OCI-LY7 (cell line): ENCODE data around the gene CMTM3. TPM values are rescaled to one million over a fixed set of nuclear protein-coding genes. Genes with fewer than 3 reads are reported as not detected.

Source experiments
- BruUV-seq: library from RNA; stranded (reverse); fragments of 400-500 nt; replicated peaks from 2 replicates; lab custom pipeline; 2021; lab: Mats Ljungman, UMichigan
- CTCF ChIA-PET: fragments of 300-600 bp; sonication (Branson Sonifier 250); formaldehyde crosslinking; loops from one replicate; lab custom pipeline; 2022; ENCODE audit warnings: antibody characterized with exemption; ENCODE audit not compliant: unreplicated experiment; lab: Charles Lee
- POLR2A ChIA-PET: fragments of 300-600 bp; sonication (Branson Sonifier 250); formaldehyde crosslinking; loops from one replicate; lab custom pipeline; 2022; ENCODE audit warnings: antibody characterized with exemption; lab: Charles Lee
- DNase-seq: peaks from one replicate; pipeline ENCODE4 v3.0.0-alpha.2; 2015; ENCODE audit warnings: low spot score
- H2AFZ ChIP-seq: fragments of 200-600 bp; sonication (generic), shearing (Covaris generic); 2 replicates; pipeline ENCODE4 v1.6.1; 2014; ENCODE audit warnings: mild to moderate bottlenecking, antibody characterized with exemption, low read length, moderate library complexity
- H3K27ac ChIP-seq: fragments of 200-600 bp; sonication (generic); 2 replicates; pipeline ENCODE4 v1.5.1; 2014; ENCODE audit warnings: mixed run types, low read depth, mild to moderate bottlenecking, moderate library complexity, low read length, inconsistent platforms; ENCODE audit not compliant: poor library complexity, severe bottlenecking
- H3K36me3 ChIP-seq: fragments of 200-600 bp; sonication (generic); 2 replicates; pipeline ENCODE4 v1.6.1; 2014; ENCODE audit warnings: mild to moderate bottlenecking, antibody characterized with exemption, low read length, moderate library complexity, mixed read lengths; ENCODE audit not compliant: insufficient read depth
- H3K4me1 ChIP-seq: fragments of 200-600 bp; sonication (generic); 2 replicates; pipeline ENCODE4 v1.5.1; 2014; ENCODE audit warnings: mild to moderate bottlenecking, low read length; ENCODE audit not compliant: insufficient read depth, poor library complexity, severe bottlenecking
- H3K4me2 ChIP-seq: fragments of 200-600 bp; sonication (generic); 2 replicates; pipeline ENCODE4 v1.6.1; 2014; ENCODE audit warnings: mild to moderate bottlenecking, low read length
- H3K4me3 ChIP-seq: fragments of 200-600 bp; sonication (generic); 2 replicates; pipeline ENCODE4 v1.5.1; 2014; ENCODE audit warnings: mild to moderate bottlenecking, low read depth, low read length; ENCODE audit not compliant: poor library complexity, severe bottlenecking
- H3K79me2 ChIP-seq: fragments of 200-600 bp; sonication (generic); 2 replicates; pipeline ENCODE4 v1.6.1; 2016; ENCODE audit warnings: low read depth, mild to moderate bottlenecking, low read length, moderate library complexity, mixed read lengths; ENCODE audit not compliant: insufficient read depth
- H3K9me2 ChIP-seq: fragments of 200-600 bp; sonication (generic); 2 replicates; pipeline ENCODE4 v1.6.1; 2016; ENCODE audit warnings: mild to moderate bottlenecking, low read length, mixed read lengths; ENCODE audit not compliant: insufficient read depth
- H3K9me3 ChIP-seq: fragments of 200-600 bp; sonication (generic); 2 replicates; pipeline ENCODE4 v1.6.1; 2014; ENCODE audit warnings: mild to moderate bottlenecking, mixed run types, low read length, mixed read lengths
- H4K20me1 ChIP-seq: fragments of 200-600 bp; sonication (generic); 2 replicates; pipeline ENCODE4 v1.6.1; 2014; ENCODE audit warnings: mild to moderate bottlenecking, antibody characterized with exemption, low read length, moderate library complexity, mixed read lengths; ENCODE audit not compliant: insufficient read depth
- EZH2phosphoT487 ChIP-seq: fragments of 200-600 bp; sonication (generic); IDR thresholded peaks from 2 replicates; pipeline ENCODE4 v1.6.1; 2018; ENCODE audit warnings: low read depth, borderline replicate concordance, mild to moderate bottlenecking, mixed run types, antibody characterized with exemption, low read length, moderate library complexity, mixed read lengths
- intact Hi-C: fragments of 100-400 bp; cut with micrococcal nuclease; formaldehyde crosslinking; loops from one replicate; pipeline ENCODE4 v1.10.0; 2022; ENCODE audit not compliant: unreplicated experiment
- total RNA-seq, 2 experiments: library from RNA; depleted of rRNA in 1 of 2; stranded (reverse); fragments of >200 nt in 1 of 2; shearing (Covaris generic) in 1 of 2; gene quantifications; 2 replicates each; pipeline ENCODE4 v1.2.3, GENCODE V29; 2014 to 2022
- TF ChIP-seq, protein P1 (sequence below): fragments of 200-600 bp; sonication (generic); conservative IDR thresholded peaks from 2 replicates; pipeline ENCODE4 v1.5.1; 2014; ENCODE audit warnings: mild to moderate bottlenecking, antibody characterized with exemption, low read length, moderate library complexity, mixed read lengths

Gene CMTM3
- total RNA-seq, 2 experiments from 2014 or later = 5.0 to 30.4 TPM

DNA sequence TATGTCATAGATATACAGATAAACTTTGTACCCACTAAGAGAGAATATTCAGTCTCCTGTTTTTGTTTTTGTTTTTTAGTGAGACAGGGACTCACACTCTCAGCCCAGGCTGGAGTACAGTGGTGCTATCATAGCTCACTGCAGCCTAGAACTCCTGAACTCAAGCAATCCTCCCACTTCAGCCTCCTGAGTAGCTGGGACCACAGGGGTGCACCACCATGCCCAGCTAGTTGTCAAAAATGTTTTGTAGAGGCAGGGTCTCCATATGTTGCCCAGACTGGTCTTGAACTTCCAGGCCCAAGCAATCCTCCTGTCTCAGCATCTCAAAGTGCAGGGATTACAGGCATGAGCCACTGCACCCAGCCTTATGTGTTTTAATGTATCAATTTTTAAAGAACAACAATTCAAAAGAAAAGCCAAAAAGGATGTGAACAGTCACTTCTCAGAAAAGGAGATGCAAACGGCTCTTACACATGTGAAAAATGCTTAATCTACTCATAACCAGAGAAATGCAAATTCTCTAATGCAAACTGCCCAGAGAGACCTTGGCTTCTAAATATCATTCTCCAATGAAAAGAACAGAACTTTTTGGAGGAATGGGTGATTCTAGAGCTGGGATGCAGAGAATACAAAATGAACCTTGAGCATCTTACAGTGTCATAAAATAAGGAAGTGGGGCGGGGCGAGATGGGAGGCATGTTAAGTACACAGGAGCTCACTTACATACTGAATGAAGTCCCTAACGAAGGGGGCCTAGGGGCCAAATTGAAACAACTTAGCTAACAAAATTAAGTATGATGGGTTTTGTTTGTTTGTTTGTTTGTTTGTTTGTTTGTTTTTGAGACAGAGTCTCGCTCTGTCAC, 7.3 kb upstream of the CMTM3 start:
- intact Hi-C loops = no loop called here
- no TSS peak for BruUV-seq

DNA sequence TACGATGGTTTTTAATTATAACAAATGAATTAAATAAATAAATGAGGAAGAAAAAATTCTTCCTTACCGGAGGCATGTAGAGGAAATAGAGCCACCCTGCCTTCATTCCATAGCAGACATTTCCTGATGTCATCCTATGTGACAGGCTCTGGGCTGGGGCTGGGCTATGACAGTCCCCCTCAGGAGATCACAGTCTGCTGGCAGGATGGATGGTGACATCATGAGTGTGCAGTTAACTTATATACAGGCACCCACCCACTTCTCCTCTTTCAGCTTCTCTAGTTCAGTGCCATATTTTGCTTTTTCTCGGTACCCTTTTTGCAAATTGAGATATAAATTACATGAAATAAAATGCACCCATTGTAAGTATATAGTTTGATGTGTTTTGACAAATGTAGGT, 6.4 kb upstream of the CMTM3 start:
- Histone ChIP-seq H2AFZ (no peak overlapping the region), H3K27ac (no peak overlapping the region), H3K36me3 (no peaks in the 10 kb centered on the region), H4K20me1 (no peaks in the 10 kb centered on the region), H3K79me2 (no peaks in the 10 kb centered on the region), H3K4me1 (peaks cover 8% of the 10 kb centered on the region), H3K9me2 (no peaks in the 10 kb centered on the region), H3K9me3 (peaks cover 15% of the 10 kb centered on the region; the same call in 1 of the 2 replicates), H3K4me3 (no peak overlapping the region), H3K4me2 (no peak overlapping the region)
- no TSS peak for BruUV-seq
- CTCF ChIA-PET = no interaction called here
- POLR2A ChIA-PET = interaction anchor here (0.7 to 0.9 kb wide), 2 partner anchors 8 to 121 kb away, joined by 3 read pairs; no protein-coding TSS in a partner anchor
- intact Hi-C loops = no loop called here
- TF ChIP-seq, protein P1, sequence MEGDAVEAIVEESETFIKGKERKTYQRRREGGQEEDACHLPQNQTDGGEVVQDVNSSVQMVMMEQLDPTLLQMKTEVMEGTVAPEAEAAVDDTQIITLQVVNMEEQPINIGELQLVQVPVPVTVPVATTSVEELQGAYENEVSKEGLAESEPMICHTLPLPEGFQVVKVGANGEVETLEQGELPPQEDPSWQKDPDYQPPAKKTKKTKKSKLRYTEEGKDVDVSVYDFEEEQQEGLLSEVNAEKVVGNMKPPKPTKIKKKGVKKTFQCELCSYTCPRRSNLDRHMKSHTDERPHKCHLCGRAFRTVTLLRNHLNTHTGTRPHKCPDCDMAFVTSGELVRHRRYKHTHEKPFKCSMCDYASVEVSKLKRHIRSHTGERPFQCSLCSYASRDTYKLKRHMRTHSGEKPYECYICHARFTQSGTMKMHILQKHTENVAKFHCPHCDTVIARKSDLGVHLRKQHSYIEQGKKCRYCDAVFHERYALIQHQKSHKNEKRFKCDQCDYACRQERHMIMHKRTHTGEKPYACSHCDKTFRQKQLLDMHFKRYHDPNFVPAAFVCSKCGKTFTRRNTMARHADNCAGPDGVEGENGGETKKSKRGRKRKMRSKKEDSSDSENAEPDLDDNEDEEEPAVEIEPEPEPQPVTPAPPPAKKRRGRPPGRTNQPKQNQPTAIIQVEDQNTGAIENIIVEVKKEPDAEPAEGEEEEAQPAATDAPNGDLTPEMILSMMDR = no peak
- TF ChIP-seq EZH2phosphoT487 = no peak
- DNase-seq = no peak

More for the DNA sequence above, 7.3 kb upstream of the CMTM3 start:
- Histone ChIP-seq H3K4me3 (no peak overlapping the region), H2AFZ (no peak overlapping the region), H3K27ac (no peak overlapping the region), H3K9me2 (no peaks in the 10 kb centered on the region), H3K36me3 (no peaks in the 10 kb centered on the region), H3K9me3 (peaks cover 15% of the 10 kb centered on the region; the same call in 1 of the 2 replicates), H3K79me2 (no peaks in the 10 kb centered on the region), H4K20me1 (no peaks in the 10 kb centered on the region), H3K4me1 (peaks cover 7% of the 10 kb centered on the region), H3K4me2 (no peak overlapping the region)
- no peak for DNase-seq
- CTCF ChIA-PET = no interaction called here
- POLR2A ChIA-PET = interaction anchor here (0.6 kb wide), 1 partner anchor 72 kb away, joined by 3 read pairs; no protein-coding TSS in a partner anchor
- TF ChIP-seq, protein P1 = no peak
- TF ChIP-seq EZH2phosphoT487 = no peak

DNA sequence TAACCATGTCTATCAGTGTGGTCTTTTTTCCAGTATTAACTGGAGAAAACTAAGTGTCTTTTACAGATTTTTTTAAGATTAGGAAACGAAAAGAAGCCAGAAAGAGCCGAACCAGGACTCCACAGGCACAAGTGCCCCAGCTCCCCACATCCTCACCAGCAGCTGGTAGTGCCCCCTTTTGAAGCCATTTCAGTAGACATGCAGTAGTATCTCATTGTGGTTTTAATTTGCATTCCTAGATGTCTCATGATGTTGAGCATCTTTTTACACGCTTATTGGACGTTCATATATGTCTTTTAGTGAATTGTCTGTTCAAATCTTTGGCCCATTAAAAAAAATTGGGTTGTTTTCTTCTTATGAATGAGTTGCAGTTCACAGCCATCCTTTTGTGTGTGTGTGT, 4.8 kb upstream of the CMTM3 start:
- no peaks in the 10 kb centered on the region for H3K9me2 ChIP-seq
- TF ChIP-seq EZH2phosphoT487 = no peak
- TF ChIP-seq, protein P1 = no peak
- no peak overlapping the region for H3K27ac ChIP-seq
- H3K4me2 ChIP-seq = no peak overlapping the region
- H2AFZ ChIP-seq = no peak overlapping the region
- no peaks in the 10 kb centered on the region for H4K20me1 ChIP-seq
- intact Hi-C loops = loop anchor here (5.0 kb wide), 1 partner anchor 47 kb away; the partner anchor contains the start of genes CKLF and TK2
- H3K79me2 ChIP-seq = no peaks in the 10 kb centered on the region
- H3K4me1 ChIP-seq = peaks cover 19% of the 10 kb centered on the region
- no peak for DNase-seq
- CTCF ChIA-PET = no interaction called here
- POLR2A ChIA-PET = no interaction called here
- H3K9me3 ChIP-seq = peaks cover 15% of the 10 kb centered on the region; the same call in 1 of the 2 replicates
- no TSS peak for BruUV-seq
- no peak overlapping the region for H3K4me3 ChIP-seq
- H3K36me3 ChIP-seq = no peaks in the 10 kb centered on the region
